Subcutaneous adipose tissue (tissue), 4 donors: ENCODE results near the gene PRR4. TPM values are rescaled to one million over a fixed set of nuclear protein-coding genes. Genes with fewer than 3 reads are reported as not detected.

Experiments
- CTCF ChIP-seq: fragments of 450-650 bp; IDR thresholded peaks from one replicate; pipeline ENCODE4 v1.5.1; 2016; ENCODE audit warnings: low read depth, mild to moderate bottlenecking, control low read depth, antibody characterized with exemption, moderate library complexity
- total RNA-seq, 4 donors: library from RNA; depleted of rRNA; stranded (reverse); fragments of >200 nt; gene quantifications; one replicate each; pipeline ENCODE4 v1.1.0, GENCODE V29; 2016

PRR4 gene
- total RNA-seq, 4 donors from 2014 or later: 2.4 to 6.5 (median 3.8) TPM; not detected in 1

GRCh38 chr12:10838461-10838860 lies 10.8 kb downstream of the PRR4 start:
- TF ChIP-seq CTCF: no peak

DNA sequence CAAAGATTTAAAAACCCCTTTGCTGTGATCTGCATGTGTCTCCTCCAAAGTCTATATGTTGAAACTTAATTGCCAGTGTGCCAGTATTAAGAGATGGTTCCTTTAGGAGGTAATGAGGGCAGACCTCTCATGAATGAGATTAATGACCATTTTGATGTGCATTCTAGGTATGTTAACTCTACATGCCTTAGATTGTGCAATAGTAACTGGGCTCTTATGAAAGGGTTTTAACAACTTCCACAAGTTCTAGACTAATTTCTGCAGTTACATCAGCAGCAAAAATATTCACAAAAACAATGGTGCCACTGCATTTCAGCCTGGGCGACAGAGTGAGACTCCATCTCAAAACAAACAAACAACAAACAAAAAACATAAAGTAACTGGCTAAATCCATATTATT lies 19.3 kb downstream of the PRR4 start:
- no peak for TF ChIP-seq CTCF

DNA sequence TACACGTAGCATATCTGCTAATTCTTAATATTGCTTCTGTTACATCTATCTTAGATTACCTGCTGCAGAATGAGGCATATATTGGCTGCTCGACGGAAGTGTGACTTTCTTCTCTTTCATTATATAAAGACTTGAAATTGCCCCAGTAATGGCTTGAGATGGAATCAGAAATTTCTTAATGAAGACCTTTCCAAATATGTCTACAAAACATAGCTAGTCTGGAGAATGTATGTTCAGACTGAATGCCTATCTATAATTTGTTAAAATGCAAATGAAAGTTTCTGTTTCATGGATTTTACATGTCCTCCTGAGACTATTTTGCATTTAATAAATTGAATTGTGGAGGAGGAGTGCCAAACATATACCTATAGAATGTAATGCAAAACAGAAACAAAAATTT lies 23.0 kb downstream of the PRR4 start, which contains the start of gene TAS2R10:
Gene TAS2R10, minus strand, starts transcription at position 101 of the 400 bp plus-strand sequence. Its CDS starts 89 bp downstream, at position 12.
- no peak for TF ChIP-seq CTCF

DNA sequence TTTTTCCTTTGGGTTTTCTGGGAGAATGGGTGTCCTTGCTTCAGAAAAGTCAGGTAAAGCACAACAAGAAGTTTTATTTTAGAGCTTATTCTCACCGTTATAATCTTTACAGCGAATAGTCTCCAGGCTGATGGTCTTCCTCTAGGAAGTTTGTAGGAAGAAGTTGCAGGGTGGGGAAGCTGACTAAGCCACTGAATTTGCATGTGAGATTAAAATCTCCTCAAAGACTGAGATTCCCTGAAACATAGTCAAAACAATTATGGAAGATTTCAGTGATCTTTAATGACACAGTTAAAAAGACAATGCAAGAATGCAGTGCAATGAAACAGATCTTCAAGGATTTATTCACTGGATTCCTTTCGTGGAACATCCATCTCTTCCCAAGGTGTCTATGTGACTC lies 24.3 kb downstream of the PRR4 start:
- no peak for TF ChIP-seq CTCF

GRCh38 chr12:10811883-10812536 lies 37.3 kb downstream of the PRR4 start:
- no peak for TF ChIP-seq CTCF

DNA sequence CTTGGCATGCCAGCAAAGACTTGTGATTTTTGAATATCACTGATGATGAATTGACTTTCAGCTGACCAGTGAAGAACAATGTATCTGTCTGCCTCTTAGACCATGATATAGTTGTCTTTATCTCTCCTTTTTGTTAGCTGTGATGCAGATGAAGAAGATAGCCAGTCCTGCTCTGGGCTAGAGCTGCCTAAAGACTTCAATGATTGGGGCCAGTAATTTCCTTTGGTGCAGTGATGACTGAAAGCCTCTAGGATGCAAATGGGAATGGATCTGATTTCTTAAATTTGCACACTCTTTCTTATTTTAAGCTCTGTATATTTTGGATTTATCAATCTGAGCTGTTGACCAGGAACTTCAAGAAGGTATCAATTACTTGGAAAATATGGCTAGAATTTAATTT lies 39.2 kb downstream of the PRR4 start, which contains the start of gene TAS2R9:
Gene TAS2R9, minus strand, starts transcription at position 101 of the 400 bp plus-strand sequence. Its CDS starts 93 bp downstream, at position 8.
- no peak for TF ChIP-seq CTCF

- no peak for TF ChIP-seq CTCF
These were observed 42.1 kb downstream of the PRR4 start, which contains the start of gene TAS2R8 for GRCh38 chr12:10807186-10807585. TSS of gene TAS2R8 (minus strand) at chr12:10807286. CDS start at chr12:10806980, 306 bp downstream.
